ENCODE data around the gene LCN15.
"Not testable (repeated sequence)": the region's sequence is repeated elsewhere in the genome, so short reads cannot be mapped to it uniquely, and the experiment has no call there.

LCN15 gene

GRCh38 chr9:136764301-136764891 lies at the start of gene LCN15:
Gene LCN15 (minus strand): TSS chr9:136764518. CDS start chr9:136764488, 30 bp downstream.
- no peak for DNase-seq

- no peak for DNase-seq
These were observed 44.5 kb upstream of the LCN15 start for GRCh38 chr9:136808806-136809158.

- DNase-seq: peak; percentile 60
These were observed 43.9 kb upstream of the LCN15 start for GRCh38 chr9:136808075-136808805.

GRCh38 chr9:136807281-136808074 lies 43.2 kb upstream of the LCN15 start, which contains the start of gene RABL6:
Gene RABL6 (plus strand): TSS chr9:136807948. CDS start chr9:136808197, 249 bp downstream.
- peak; percentile 81 for DNase-seq

- DNase-seq: no peak
These were observed 42.4 kb upstream of the LCN15 start for GRCh38 chr9:136806631-136807201.

GRCh38 chr9:136806067-136806466 lies 41.7 kb upstream of the LCN15 start:
- no peak for DNase-seq

- DNase-seq: no peak
These were observed 41.0 kb upstream of the LCN15 start for GRCh38 chr9:136805207-136805740.

GRCh38 chr9:136804509-136805206 lies 40.3 kb upstream of the LCN15 start:
- no peak for DNase-seq

- DNase-seq: no peak
These were observed 39.5 kb upstream of the LCN15 start for GRCh38 chr9:136803551-136804508.

- DNase-seq: not testable (repeated sequence)
These were observed 38.8 kb upstream of the LCN15 start for GRCh38 chr9:136803009-136803550.

- DNase-seq: no peak
These were observed 38.0 kb upstream of the LCN15 start for GRCh38 chr9:136802321-136802720.

GRCh38 chr9:136799854-136800657 lies 35.7 kb upstream of the LCN15 start:
- DNase-seq: peak; percentile 89

- no peak for DNase-seq
These were observed 34.9 kb upstream of the LCN15 start for GRCh38 chr9:136799079-136799853.

GRCh38 chr9:136798708-136799078 lies 34.4 kb upstream of the LCN15 start:
- DNase-seq: no peak

- DNase-seq: not testable (repeated sequence)
These were observed 32.5 kb upstream of the LCN15 start for GRCh38 chr9:136796775-136797347.

GRCh38 chr9:136796238-136796774 lies 32.0 kb upstream of the LCN15 start, which contains the start of gene CCDC183:
Gene CCDC183 (plus strand): TSS chr9:136796338. CDS start chr9:136796398, 60 bp downstream.
- no peak for DNase-seq

- DNase-seq: no peak
These were observed 30.7 kb upstream of the LCN15 start for GRCh38 chr9:136795000-136795348.

GRCh38 chr9:136794281-136794999 lies 30.1 kb upstream of the LCN15 start:
- no peak for DNase-seq
